ENCODE data around the gene FAM83D. TPM values are rescaled to one million over a fixed set of nuclear protein-coding genes. Genes with fewer than 3 reads are reported as not detected.

The FAM83D gene
- total RNA-seq, 3 donors from 2014 or later (not counting 1 experiment from before 2014, with no cell fraction given) = 1.1 to 2.7 (median 2.1) TPM

DNA sequence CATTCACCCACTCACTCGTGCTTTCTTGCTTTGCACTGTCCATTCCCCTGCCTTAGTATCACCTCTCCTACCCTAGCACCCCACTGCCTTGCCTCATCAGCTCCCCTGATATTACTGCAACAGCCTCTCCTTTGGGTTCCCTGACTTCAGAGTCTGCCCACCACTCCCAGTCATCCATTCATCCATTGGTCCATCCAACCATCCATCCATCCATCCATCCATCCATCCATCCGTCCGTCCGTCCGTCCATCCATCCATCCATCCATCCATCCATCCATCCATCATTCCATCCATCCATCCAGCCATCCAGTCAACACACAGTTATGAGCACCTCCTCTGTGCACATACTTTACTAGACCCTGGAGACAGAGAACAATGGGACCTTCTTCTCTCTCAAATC is 22.9 kb upstream of the FAM83D start:
- Mint-ChIP-seq H3K9me3 (peaks cover 0 to 3% of the 10 kb centered on the region in 2 donors), H3K27ac (peak overlapping the region in 1 of 2 donors; percentile 2), H3K36me3 (peaks cover 31% of the 10 kb centered on the region), H3K4me3 (no peak overlapping the region), H3K27me3 (ENCODE audit: low read depth in 2 of 2) (no peaks in the 10 kb centered on the region), H3K4me1 (peaks cover 0 to 22% of the 10 kb centered on the region in 2 donors)
- H3K27ac ChIP-seq (ENCODE audit: low read length) = no peak overlapping the region
- DNase-seq = no peak
- no peaks in the 10 kb centered on the region for H3K4me1 ChIP-seq (ENCODE audit: control insufficient read depth, insufficient read depth, low read length)
- 62% methylated on average over 5 of the region's 5 CpGs for WGBS (ENCODE audit: insufficient coverage)
- peaks cover 3% of the 10 kb centered on the region for H3K9me3 ChIP-seq (ENCODE audit: control insufficient read depth, insufficient read depth, low read length)
- H3K27me3 ChIP-seq (ENCODE audit: control insufficient read depth, insufficient read depth, low read length) = no peaks in the 10 kb centered on the region
- peaks cover 81% of the 10 kb centered on the region for H3K36me3 ChIP-seq (ENCODE audit: control insufficient read depth, insufficient read depth, low read length)
- no peak overlapping the region for H3K4me3 ChIP-seq (ENCODE audit: low read length)
- intact Hi-C loops (cut with micrococcal nuclease) = no loop called here
- TF ChIP-seq CTCF (IDR thresholded peaks at IDR 0.05) = no peak
- no peak for ATAC-seq

- H3K4me1 Mint-ChIP-seq = peaks cover 0 to 22% of the 10 kb centered on the region in 2 donors
Observed at GRCh38 chr20:38905375-38905774, 20.8 kb upstream of the FAM83D start.

GRCh38 chr20:38907918-38908677 is 18.1 kb upstream of the FAM83D start:
- no peak for TF ChIP-seq CTCF (IDR thresholded peaks at IDR 0.05)
- H3K27ac ChIP-seq (ENCODE audit: low read length) = no peak overlapping the region
- H3K4me1 ChIP-seq (ENCODE audit: control insufficient read depth, insufficient read depth, low read length) = no peaks in the 10 kb centered on the region
- H3K9me3 ChIP-seq (ENCODE audit: control insufficient read depth, insufficient read depth, low read length) = peaks cover 3% of the 10 kb centered on the region
- no peaks in the 10 kb centered on the region for H3K27me3 ChIP-seq (ENCODE audit: control insufficient read depth, insufficient read depth, low read length)
- DNase-seq (no peak), ATAC-seq (no peak)
- H3K4me3 Mint-ChIP-seq = no peak overlapping the region
- H3K27ac Mint-ChIP-seq = peak overlapping the region; percentile 24 to 44
- H3K27me3 Mint-ChIP-seq (ENCODE audit: low read depth in 2 of 2) = no peaks in the 10 kb centered on the region
- WGBS (ENCODE audit: insufficient coverage) = 97% methylated on average over 13 of the region's 13 CpGs
- H3K36me3 ChIP-seq (ENCODE audit: control insufficient read depth, insufficient read depth, low read length) = peaks cover 68% of the 10 kb centered on the region
- intact Hi-C loops (cut with micrococcal nuclease) = no loop called here
- peaks cover 0 to 3% of the 10 kb centered on the region in 2 donors for H3K9me3 Mint-ChIP-seq
- peaks cover 25% of the 10 kb centered on the region for H3K36me3 Mint-ChIP-seq
- peaks cover 0 to 21% of the 10 kb centered on the region in 2 donors for H3K4me1 Mint-ChIP-seq
- H3K4me3 ChIP-seq (ENCODE audit: low read length) = no peak overlapping the region

More at GRCh38 chr20:38905375-38905774, 20.8 kb upstream of the FAM83D start:
- Mint-ChIP-seq H3K27ac (peak overlapping the region in 1 of 2 donors; percentile 68), H3K36me3 (peaks cover 31% of the 10 kb centered on the region), H3K27me3 (ENCODE audit: low read depth in 2 of 2) (no peaks in the 10 kb centered on the region), H3K4me3 (no peak overlapping the region), H3K9me3 (peaks cover 0 to 3% of the 10 kb centered on the region in 2 donors)
- H3K4me1 ChIP-seq (ENCODE audit: control insufficient read depth, insufficient read depth, low read length) = no peaks in the 10 kb centered on the region
- H3K27me3 ChIP-seq (ENCODE audit: control insufficient read depth, insufficient read depth, low read length) = no peaks in the 10 kb centered on the region
- TF ChIP-seq CTCF (IDR thresholded peaks at IDR 0.05) = no peak
- peaks cover 3% of the 10 kb centered on the region for H3K9me3 ChIP-seq (ENCODE audit: control insufficient read depth, insufficient read depth, low read length)
- DNase-seq (no peak), ATAC-seq (peak in 1 of 3 donors; percentile 46)
- 100% methylated on average over 1 of the region's 1 CpG for WGBS (ENCODE audit: insufficient coverage)
- peaks cover 83% of the 10 kb centered on the region for H3K36me3 ChIP-seq (ENCODE audit: control insufficient read depth, insufficient read depth, low read length)
- no peak overlapping the region for H3K27ac ChIP-seq (ENCODE audit: low read length)
- intact Hi-C loops (cut with micrococcal nuclease) = no loop called here
- no peak overlapping the region for H3K4me3 ChIP-seq (ENCODE audit: low read length)
